Endothelial cell of umbilical vein (primary cell): ENCODE data around the gene GLYAT. TPM values are rescaled to one million over a fixed set of nuclear protein-coding genes. Genes with fewer than 3 reads are reported as not detected.

Experiments
- BruUV-seq: library from RNA; stranded (reverse); fragments of 400-500 nt; replicated peaks from 2 replicates; lab custom pipeline; 2021; lab: Mats Ljungman, UMichigan
- CTCF ChIA-PET: fragments of 300-600, 350-600 bp; sonication (Branson Sonifier 250); formaldehyde crosslinking; loops from one replicate; lab custom pipeline; 2021; ENCODE audit warnings: antibody characterized with exemption, inconsistent platforms; lab: Charles Lee
- POLR2A ChIA-PET: fragments of 300-600, 350-600 bp; sonication (Branson Sonifier 250); formaldehyde crosslinking; loops from one replicate; lab custom pipeline; 2021; ENCODE audit warnings: antibody characterized with exemption, inconsistent platforms; lab: Charles Lee
- DNase-seq: peaks from one replicate; pipeline ENCODE4 v3.0.0-alpha.2; 2011; ENCODE audit warnings: low read depth, low spot score
- FAIRE-seq: peaks from 2 replicates; lab custom pipeline; 2011; peaks lifted over from hg19 to GRCh38; lab: Jason Lieb, UNC
- H2AFZ ChIP-seq: 2 replicates; pipeline ENCODE4 v1.6.0; 2012; ENCODE audit warnings: low read depth, low read length, control low read depth, inconsistent platforms
- H3K27ac ChIP-seq: 2 replicates; pipeline ENCODE4 v1.5.1; 2011; ENCODE audit warnings: low read depth, mild to moderate bottlenecking, control low read depth, low read length, moderate library complexity; ENCODE audit not compliant: insufficient read depth
- H3K27me3 ChIP-seq, 2 experiments: 2 replicates each; pipeline versions ENCODE4 v1.6.0 to v1.6.1; 2011; ENCODE audit warnings: low read length in 2 of 2, mixed read lengths in 1 of 2; ENCODE audit not compliant: control insufficient read depth in 2 of 2, insufficient read depth in 2 of 2
- H3K36me3 ChIP-seq, 2 experiments: 2 replicates in 1 of 2; 3 replicates in 1 of 2; pipeline ENCODE4 v1.5.1; 2011; ENCODE audit warnings: low read length in 2 of 2, mild to moderate bottlenecking in 1 of 2, moderate library complexity in 1 of 2; ENCODE audit not compliant: control insufficient read depth in 2 of 2, insufficient read depth in 2 of 2; ENCODE audit errors: extremely low read depth in 1 of 2
- H3K4me1 ChIP-seq: 3 replicates; pipeline ENCODE4 v1.5.1; 2011; ENCODE audit warnings: mild to moderate bottlenecking, low read length; ENCODE audit not compliant: control insufficient read depth, insufficient read depth; ENCODE audit errors: extremely low read depth
- H3K4me2 ChIP-seq: 2 replicates; pipeline ENCODE4 v1.6.1; 2011; ENCODE audit warnings: low read length, control low read depth, mixed read lengths; ENCODE audit not compliant: insufficient read depth
- H3K4me3 ChIP-seq, 3 experiments: fragments of 200-600 bp in 1 of 3; sonication (generic), shearing (Covaris generic) in 1 of 3; replicated peaks in 1 of 3; 2 replicates each; pipeline ENCODE4 v1.5.1; 2011 to 2016; ENCODE audit warnings: control low read depth in 3 of 3, low read length in 3 of 3, mild to moderate bottlenecking in 2 of 3, inconsistent platforms in 1 of 3, low read depth in 1 of 3, moderate library complexity in 1 of 3; ENCODE audit not compliant: insufficient read depth in 1 of 3
- H3K79me2 ChIP-seq: 2 replicates; pipeline ENCODE4 v1.6.0; 2012; ENCODE audit warnings: low read length, inconsistent platforms; ENCODE audit not compliant: control insufficient read depth, insufficient read depth
- H3K9ac ChIP-seq: replicated peaks from 2 replicates; pipeline ENCODE3; 2011; ENCODE audit warnings: low read length, control low read depth; ENCODE audit not compliant: insufficient read depth; ENCODE audit errors: extremely low read depth
- H3K9me1 ChIP-seq: replicated peaks from 3 replicates; pipeline ENCODE4 v1.6.0; 2011; ENCODE audit warnings: mild to moderate bottlenecking, low read length; ENCODE audit not compliant: control insufficient read depth, insufficient read depth; ENCODE audit errors: extremely low read depth
- H3K9me3 ChIP-seq: replicated peaks from 2 replicates; pipeline ENCODE4 v1.5.1; 2012; ENCODE audit warnings: low read length, inconsistent platforms; ENCODE audit not compliant: control insufficient read depth, insufficient read depth
- H4K20me1 ChIP-seq: replicated peaks from 2 replicates; pipeline ENCODE3; 2011; ENCODE audit warnings: mild to moderate bottlenecking, low read length; ENCODE audit not compliant: control insufficient read depth, insufficient read depth; ENCODE audit errors: extremely low read depth
- CTCF ChIP-seq, 2 donors: IDR thresholded peaks; 1 replicate in 1 of 2; 2 replicates in 1 of 2; pipeline ENCODE4 v1.5.1; 2011; ENCODE audit warnings: low read length in 2 of 2, mild to moderate bottlenecking in 2 of 2, moderate library complexity in 2 of 2, control low read depth in 1 of 2, inconsistent platforms in 1 of 2, low read depth in 1 of 2; ENCODE audit not compliant: insufficient read depth in 1 of 2; ENCODE audit errors: extremely low read depth in 1 of 2
- EZH2 ChIP-seq: IDR thresholded peaks from 2 replicates; pipeline ENCODE4 v1.6.1; 2012; ENCODE audit warnings: borderline replicate concordance, low read depth, mild to moderate bottlenecking, moderate library complexity, low read length, inconsistent platforms; ENCODE audit not compliant: severe bottlenecking
- FOS ChIP-seq: IDR thresholded peaks from 2 replicates; pipeline ENCODE4 v1.6.1; 2011; ENCODE audit warnings: mild to moderate bottlenecking, low read length, moderate library complexity, borderline replicate concordance; ENCODE audit not compliant: insufficient read depth
- GATA2 ChIP-seq: IDR thresholded peaks from 2 replicates; pipeline ENCODE4 v1.7.0; 2011; ENCODE audit warnings: low read depth, mild to moderate bottlenecking, moderate library complexity, mixed read lengths, low read length; ENCODE audit not compliant: insufficient read length, insufficient read depth
- JUN ChIP-seq: IDR thresholded peaks from 2 replicates; pipeline ENCODE4 v1.6.1; 2011; ENCODE audit warnings: borderline replicate concordance, low read depth; ENCODE audit not compliant: insufficient read length, insufficient read depth
- MAX ChIP-seq: IDR thresholded peaks from 2 replicates; pipeline ENCODE4 v1.6.1; 2011; ENCODE audit not compliant: insufficient read depth, insufficient read length
- MYC ChIP-seq: IDR thresholded peaks from one replicate; pipeline ENCODE4 v1.6.1; 2011; ENCODE audit warnings: mild to moderate bottlenecking, low read depth, low read length
- POLR2A ChIP-seq: IDR thresholded peaks from 2 replicates; pipeline ENCODE4 v1.6.1; 2012; ENCODE audit warnings: low read depth, mild to moderate bottlenecking, control low read depth, low read length
- POLR2AphosphoS5 ChIP-seq: IDR thresholded peaks from 2 replicates; pipeline ENCODE4 v1.6.1; 2012; ENCODE audit warnings: low read depth, mild to moderate bottlenecking, control low read depth, low read length, moderate library complexity; ENCODE audit not compliant: insufficient read depth
- dilution Hi-C: fragments of 300-500 bp; cut with MboI; formaldehyde crosslinking; loops from one replicate; pipeline ENCODE4 v1.15.0; 2019; ENCODE audit warnings: low sequenced_read_pairs; ENCODE audit not compliant: extremely low pct_ligation_motif_present
- intact Hi-C: fragments of 100-400 bp; cut with micrococcal nuclease; formaldehyde crosslinking; loops from one replicate; pipeline ENCODE4 v1.10.0; 2022
- polyA plus RNA-seq, 4 experiments: library from polyadenylated mRNA; depleted of rRNA in 3 of 4; stranded (reverse) in 3 of 4; unstranded in 1 of 4; fragments of >200 nt; gene quantifications; 2 replicates each; pipeline versions ENCODE4 v1.2.1 to v1.2.3, GENCODE V29; 2011 to 2012; ENCODE audit warnings: missing spikeins in 1 of 4
- total RNA-seq: library from RNA; stranded (reverse); gene quantifications from 2 replicates; pipeline ENCODE4 v1.2.3, GENCODE V29; 2021

GLYAT gene
- total and polyA plus RNA-seq, 2 donors (not counting 3 experiments of a cell fraction or from before 2014, with no cell fraction given) = not detected

- ChIA-PET POLR2A (no interaction called here), CTCF (no interaction called here)
- Histone ChIP-seq H3K27me3 (no peaks in the 10 kb centered on the region), H3K36me3 (no peaks in the 10 kb centered on the region), H3K4me3 (no peak overlapping the region), H3K79me2 (no peaks in the 10 kb centered on the region), H2AFZ (no peak overlapping the region), H4K20me1 (no peaks in the 10 kb centered on the region), H3K9me1 (no peaks in the 10 kb centered on the region), H3K4me1 (no peaks in the 10 kb centered on the region), H3K9ac (no peak overlapping the region), H3K4me2 (no peak overlapping the region), H3K9me3 (no peaks in the 10 kb centered on the region), H3K27ac (no peak overlapping the region)
- intact Hi-C loops = no loop called here
- DNase-seq = no peak
- BruUV-seq = no TSS peak
- FAIRE-seq = no peak
- TF ChIP-seq GATA2 = no peak
- TF ChIP-seq MAX = no peak
- TF ChIP-seq FOS = no peak
- no peak for TF ChIP-seq MYC
- no peak for TF ChIP-seq CTCF (IDR thresholded peaks at IDR 0.05; ENCODE audit: extremely low read depth in 1 of 2, insufficient read depth in 1 of 2, low read depth in 1 of 2, low read length in 2 of 2)
- no peak for TF ChIP-seq POLR2A
- TF ChIP-seq EZH2 = no peak
- no peak for TF ChIP-seq POLR2AphosphoS5
- TF ChIP-seq JUN = no peak
- dilution Hi-C loops = no loop called here
Measured at GRCh38 chr11:58745705-58746364, 14.1 kb upstream of the GLYAT start.
